Type B pancreatic cell (in vitro differentiated cells): ENCODE results near the gene CDK5RAP2. TPM values are rescaled to one million over a fixed set of nuclear protein-coding genes. Genes with fewer than 3 reads are reported as not detected.
"Not testable (repeated sequence)": the region's sequence is repeated elsewhere in the genome, so short reads cannot be mapped to it uniquely, and the experiment has no call there.

Experiments
- DNase-seq: peaks from one replicate; pipeline ENCODE4 v3.0.0; 2021; ENCODE audit warnings: mixed read lengths; ENCODE audit not compliant: unreplicated experiment; ENCODE audit errors: extremely low spot score
- H3K27ac Mint-ChIP-seq: 2 replicates; pipeline ENCODE4 v1.8.0; 2021; ENCODE audit warnings: mild to moderate bottlenecking, mixed read lengths
- H3K27me3 Mint-ChIP-seq: 2 replicates; pipeline ENCODE4 v1.8.0; 2021; ENCODE audit warnings: mixed read lengths
- H3K36me3 Mint-ChIP-seq: 2 replicates; pipeline ENCODE4 v1.8.0; 2021; ENCODE audit warnings: mixed read lengths
- H3K4me1 Mint-ChIP-seq: one replicate; pipeline ENCODE4 v1.8.0; 2021; ENCODE audit warnings: mixed read lengths; ENCODE audit not compliant: unreplicated experiment
- H3K4me3 Mint-ChIP-seq: 2 replicates; pipeline ENCODE4 v1.8.0; 2021; ENCODE audit warnings: mild to moderate bottlenecking, mixed read lengths
- H3K9me3 Mint-ChIP-seq: 2 replicates; pipeline ENCODE4 v1.8.0; 2021; ENCODE audit warnings: mixed read lengths
- CTCF ChIP-seq: fragments of 200-600 bp; sonication (generic); conservative IDR thresholded peaks from 2 replicates; pipeline ENCODE4 v1.5.0; 2021; ENCODE audit warnings: antibody characterized with exemption, mild to moderate bottlenecking
- total RNA-seq: library from RNA; stranded (reverse); gene quantifications from 2 replicates; pipeline ENCODE4 v1.2.1, GENCODE V29; 2021; ENCODE audit warnings: low replicate concordance

Gene CDK5RAP2
- total RNA-seq, 1 donor from 2014 or later, result 69.2 TPM

- no peak for DNase-seq
- H3K36me3 Mint-ChIP-seq, result peaks cover 38% of the 10 kb centered on the region
- no peaks in the 10 kb centered on the region for H3K27me3 Mint-ChIP-seq
- no peak overlapping the region for H3K27ac Mint-ChIP-seq
- H3K4me1 Mint-ChIP-seq, result no peaks in the 10 kb centered on the region
- no peak for TF ChIP-seq CTCF
- H3K4me3 Mint-ChIP-seq, result no peak overlapping the region
- no peaks in the 10 kb centered on the region for H3K9me3 Mint-ChIP-seq
Measured at GRCh38 chr9:120521101-120521500, 58.9 kb downstream of the CDK5RAP2 start.

GRCh38 chr9:120515996-120516395 lies 64.0 kb downstream of the CDK5RAP2 start:
- not testable (repeated sequence) for H3K4me3 Mint-ChIP-seq, H3K9me3 Mint-ChIP-seq, H3K27ac Mint-ChIP-seq, DNase-seq, H3K4me1 Mint-ChIP-seq, H3K27me3 Mint-ChIP-seq
- peaks cover 46% of the 10 kb centered on the region for H3K36me3 Mint-ChIP-seq

- not testable (repeated sequence) for H3K4me1 Mint-ChIP-seq, H3K4me3 Mint-ChIP-seq, DNase-seq, H3K9me3 Mint-ChIP-seq, H3K27me3 Mint-ChIP-seq, H3K27ac Mint-ChIP-seq
- peaks cover 48% of the 10 kb centered on the region for H3K36me3 Mint-ChIP-seq
Measured at GRCh38 chr9:120515481-120515880, 64.5 kb downstream of the CDK5RAP2 start.

GRCh38 chr9:120514405-120514804 lies 65.6 kb downstream of the CDK5RAP2 start:
- Mint-ChIP-seq H3K27ac (no peak overlapping the region), H3K36me3 (peaks cover 58% of the 10 kb centered on the region), H3K27me3 (no peaks in the 10 kb centered on the region), H3K4me3 (no peak overlapping the region), H3K9me3 (no peaks in the 10 kb centered on the region), H3K4me1 (no peaks in the 10 kb centered on the region)
- TF ChIP-seq CTCF, result no peak
- DNase-seq, result no peak

GRCh38 chr9:120513825-120514396 lies 66.1 kb downstream of the CDK5RAP2 start:
- Mint-ChIP-seq H3K4me1 (no peaks in the 10 kb centered on the region), H3K4me3 (no peak overlapping the region), H3K27me3 (no peaks in the 10 kb centered on the region), H3K9me3 (no peaks in the 10 kb centered on the region), H3K27ac (no peak overlapping the region), H3K36me3 (peaks cover 62% of the 10 kb centered on the region)
- TF ChIP-seq CTCF, result no peak
- no peak for DNase-seq

GRCh38 chr9:120510816-120511215 lies 69.2 kb downstream of the CDK5RAP2 start:
- no peaks in the 10 kb centered on the region for H3K27me3 Mint-ChIP-seq
- H3K9me3 Mint-ChIP-seq, result no peaks in the 10 kb centered on the region
- H3K4me3 Mint-ChIP-seq, result no peak overlapping the region
- no peak for TF ChIP-seq CTCF
- no peak for DNase-seq
- peaks cover 67% of the 10 kb centered on the region for H3K36me3 Mint-ChIP-seq
- no peaks in the 10 kb centered on the region for H3K4me1 Mint-ChIP-seq
- H3K27ac Mint-ChIP-seq, result no peak overlapping the region
